ENCODE results near the gene MRPL17. TPM values are rescaled to one million over a fixed set of nuclear protein-coding genes. Genes with fewer than 3 reads are reported as not detected.

The MRPL17 gene
- polyA plus RNA-seq, 3 donors, result 8.0 to 14.0 (median 12.8) TPM

GRCh38 chr11:6673523-6674218 lies 9.5 kb downstream of the MRPL17 start:
- Histone ChIP-seq H3K36me3 (replicated peaks in 1 of 2; ENCODE audit: control insufficient read depth in 1 of 2, insufficient read depth in 2 of 2, low read length in 2 of 2) (no peaks in the 10 kb centered on the region), H3K4me1 (ENCODE audit: control insufficient read depth in 1 of 2, insufficient read depth in 2 of 2, low read length in 2 of 2) (peaks cover 4 to 6% of the 10 kb centered on the region in 2 donors)
- H3K27me3 Mint-ChIP-seq (ENCODE audit: low read depth in 3 of 3), result no peaks in the 10 kb centered on the region

GRCh38 chr11:6671991-6672390 lies 11.1 kb downstream of the MRPL17 start:
- Mint-ChIP-seq H3K4me1 (peaks cover 11% of the 10 kb centered on the region), H3K4me3 (no peak overlapping the region), H3K9me3 (no peaks in the 10 kb centered on the region), H3K36me3 (no peaks in the 10 kb centered on the region), H3K27me3 (ENCODE audit: low read depth in 3 of 3) (no peaks in the 10 kb centered on the region), H3K27ac (no peak overlapping the region)
- Histone ChIP-seq H3K4me2 (replicated peaks; ENCODE audit: extremely low read depth, low read length, poor library complexity, severe bottlenecking) (no peak overlapping the region), H2AFZ (ENCODE audit: insufficient read depth, low read depth, low read length, poor library complexity, severe bottlenecking) (no peak overlapping the region), H3K9me3 (replicated peaks in 1 of 2; ENCODE audit: control insufficient read depth in 1 of 2, insufficient read depth in 1 of 2, low read length in 2 of 2) (no peaks in the 10 kb centered on the region), H3K4me3 (replicated peaks in 1 of 3; ENCODE audit: low read depth in 2 of 3, low read length in 3 of 3) (no peak overlapping the region), H4K20me1 (ENCODE audit: insufficient read depth, low read length) (no peaks in the 10 kb centered on the region), H3K27me3 (ENCODE audit: control insufficient read depth in 2 of 2, insufficient read depth in 2 of 2, low read length in 2 of 2) (no peaks in the 10 kb centered on the region), H3K79me2 (ENCODE audit: insufficient read depth, low read length) (no peaks in the 10 kb centered on the region), H3K36me3 (replicated peaks in 1 of 2; ENCODE audit: control insufficient read depth in 1 of 2, insufficient read depth in 2 of 2, low read length in 2 of 2) (no peaks in the 10 kb centered on the region), H3K27ac (ENCODE audit: low read depth in 1 of 2, low read length in 2 of 2) (no peak overlapping the region), H3K4me1 (ENCODE audit: control insufficient read depth in 1 of 2, insufficient read depth in 2 of 2, low read length in 2 of 2) (peaks cover 6% of the 10 kb centered on the region in 2 donors), H3K9ac (ENCODE audit: insufficient read depth, low read length, poor library complexity, severe bottlenecking) (no peak overlapping the region)
- intact Hi-C loops (cut with micrococcal nuclease), result no loop called here
- DNase-seq, result no peak
- no peak for TF ChIP-seq CTCF (IDR thresholded peaks at IDR 0.05)
- 60% methylated on average over 1 of the region's 2 CpGs for WGBS (ENCODE audit: insufficient coverage)

More at GRCh38 chr11:6673523-6674218, 9.5 kb downstream of the MRPL17 start:
- DNase-seq, result no peak
- no peak overlapping the region for H2AFZ ChIP-seq (ENCODE audit: insufficient read depth, low read depth, low read length, poor library complexity, severe bottlenecking)
- TF ChIP-seq CTCF (IDR thresholded peaks at IDR 0.05), result no peak
- H3K4me1 Mint-ChIP-seq, result peaks cover 6% of the 10 kb centered on the region
- no peak overlapping the region for H3K4me3 Mint-ChIP-seq
- H3K79me2 ChIP-seq (ENCODE audit: insufficient read depth, low read length), result no peaks in the 10 kb centered on the region
- no peaks in the 10 kb centered on the region for H3K27me3 ChIP-seq (ENCODE audit: control insufficient read depth in 2 of 2, insufficient read depth in 2 of 2, low read length in 2 of 2)
- peak overlapping the region in 1 of 7 donors; percentile 21 for H3K27ac Mint-ChIP-seq
- H4K20me1 ChIP-seq (ENCODE audit: insufficient read depth, low read length), result no peaks in the 10 kb centered on the region
- H3K9me3 Mint-ChIP-seq, result no peaks in the 10 kb centered on the region
- intact Hi-C loops (cut with micrococcal nuclease), result no loop called here
- no peak overlapping the region for H3K4me2 ChIP-seq (replicated peaks; ENCODE audit: extremely low read depth, low read length, poor library complexity, severe bottlenecking)
- no peak overlapping the region for H3K9ac ChIP-seq (ENCODE audit: insufficient read depth, low read length, poor library complexity, severe bottlenecking)
- H3K9me3 ChIP-seq (replicated peaks in 1 of 2; ENCODE audit: control insufficient read depth in 1 of 2, insufficient read depth in 1 of 2, low read length in 2 of 2), result no peaks in the 10 kb centered on the region
- H3K27ac ChIP-seq (ENCODE audit: low read depth in 1 of 2, low read length in 2 of 2), result no peak overlapping the region
- no peaks in the 10 kb centered on the region for H3K36me3 Mint-ChIP-seq
- H3K4me3 ChIP-seq (replicated peaks in 1 of 3; ENCODE audit: low read depth in 2 of 3, low read length in 3 of 3), result no peak overlapping the region

All from CD14-positive monocyte (primary cell).